Diencephalon (tissue), 1 donor: Measurements from ENCODE around the gene PLSCR3. TPM values are rescaled to one million over a fixed set of nuclear protein-coding genes. Genes with fewer than 3 reads are reported as not detected.

Source experiments
- total RNA-seq: library from RNA; depleted of rRNA; stranded (reverse); fragments of >200 nt; gene quantifications from one replicate; pipeline ENCODE4 v1.2.3, GENCODE V29; 2014

The PLSCR3 gene
- 9.2 TPM for total RNA-seq

DNA sequence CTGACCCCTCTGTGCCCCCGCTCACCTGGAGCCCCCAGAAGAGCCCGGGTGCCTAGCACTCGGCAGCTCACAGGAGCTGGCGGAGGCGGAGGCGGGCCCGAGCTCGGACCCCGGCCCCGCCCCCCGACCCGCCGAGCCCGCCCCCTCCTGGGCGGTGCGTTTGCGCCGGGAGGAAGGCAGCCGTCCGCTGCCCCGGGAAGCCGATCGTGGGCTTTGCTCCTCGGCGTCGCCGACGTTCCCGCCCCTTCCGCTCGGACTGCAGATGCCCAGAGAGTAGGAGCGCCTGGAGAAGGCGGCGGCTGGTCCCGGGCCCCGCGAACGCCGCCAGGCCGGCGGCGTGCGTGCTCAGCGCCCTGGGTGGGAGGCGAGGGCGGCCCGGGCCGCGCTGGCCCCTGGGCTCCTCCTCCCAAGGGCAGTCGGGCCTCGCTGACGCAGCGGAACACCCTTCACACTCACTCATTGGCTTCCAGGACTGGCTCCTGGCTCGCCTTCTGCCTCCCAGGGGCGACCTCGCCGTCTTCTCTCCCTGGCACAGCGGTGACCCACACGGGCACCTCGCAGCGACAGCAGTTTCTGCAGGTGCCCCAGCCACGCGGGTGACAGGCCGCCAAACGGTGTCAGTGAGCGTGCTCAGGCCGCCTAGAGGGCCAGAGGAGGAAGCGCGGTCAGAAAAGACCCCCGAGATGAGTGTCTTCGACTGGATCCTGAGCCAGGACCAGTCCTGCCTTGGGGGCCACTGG, at the start of gene PLSCR3:
Gene PLSCR3, minus strand, starts transcription at position 74 of the 740 bp plus-strand sequence. CDS start 415 bp downstream, outside the sequence.

GRCh38 chr17:7439462-7440112, 45.3 kb upstream of the PLSCR3 start, which contains the start of gene FGF11:
Gene FGF11, plus strand, starts transcription at chr17:7439512. Its CDS starts 109 bp downstream, at chr17:7439621.

DNA sequence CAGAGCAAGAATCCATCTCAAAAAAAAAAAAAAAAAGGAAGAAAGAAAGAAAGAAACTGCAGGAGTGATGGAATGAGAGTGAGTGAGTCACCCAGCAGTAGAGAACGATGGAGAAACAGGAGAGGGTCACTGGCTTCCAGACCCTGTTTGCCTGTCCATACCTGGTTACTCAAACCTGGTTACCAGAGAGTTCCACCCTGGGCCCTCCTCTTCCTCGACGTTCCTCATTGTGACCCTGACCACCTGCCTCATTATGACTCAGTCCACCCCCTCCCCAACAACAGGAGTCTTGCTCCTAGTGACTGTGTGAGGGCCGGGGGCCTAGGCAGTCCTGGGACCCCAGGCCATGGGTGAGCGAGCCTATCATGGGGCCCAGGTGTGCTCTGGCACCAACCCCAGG, 34.2 kb upstream of the PLSCR3 start, which contains the start of gene SPEM3:
Gene SPEM3, plus strand, starts transcription at position 301 of the 400 bp plus-strand sequence. Its CDS starts 46 bp downstream, at position 347.

DNA sequence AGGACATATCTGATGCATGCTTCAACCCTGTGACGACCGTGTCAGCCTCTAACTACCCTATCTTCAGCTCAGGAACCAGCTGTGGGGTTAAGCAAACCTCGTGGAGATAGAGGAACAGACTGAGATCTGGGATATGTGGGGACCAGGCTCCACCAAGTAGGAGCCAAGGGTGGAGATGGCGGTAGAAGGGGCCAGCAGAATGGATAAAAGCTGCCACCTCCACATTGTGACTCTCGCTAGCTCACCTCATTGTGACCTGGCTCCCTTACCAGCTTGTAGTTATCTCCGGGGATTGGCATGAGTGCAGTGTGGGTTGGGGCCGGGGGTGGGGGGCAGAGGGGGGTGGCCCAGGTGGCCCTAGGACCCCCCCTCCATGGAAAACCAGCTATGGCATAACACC, 31.0 kb upstream of the PLSCR3 start, which contains the start of gene SPEM2:
Gene SPEM2, plus strand, starts transcription at position 301 of the 400 bp plus-strand sequence. Its CDS starts 73 bp downstream, at position 374.

DNA sequence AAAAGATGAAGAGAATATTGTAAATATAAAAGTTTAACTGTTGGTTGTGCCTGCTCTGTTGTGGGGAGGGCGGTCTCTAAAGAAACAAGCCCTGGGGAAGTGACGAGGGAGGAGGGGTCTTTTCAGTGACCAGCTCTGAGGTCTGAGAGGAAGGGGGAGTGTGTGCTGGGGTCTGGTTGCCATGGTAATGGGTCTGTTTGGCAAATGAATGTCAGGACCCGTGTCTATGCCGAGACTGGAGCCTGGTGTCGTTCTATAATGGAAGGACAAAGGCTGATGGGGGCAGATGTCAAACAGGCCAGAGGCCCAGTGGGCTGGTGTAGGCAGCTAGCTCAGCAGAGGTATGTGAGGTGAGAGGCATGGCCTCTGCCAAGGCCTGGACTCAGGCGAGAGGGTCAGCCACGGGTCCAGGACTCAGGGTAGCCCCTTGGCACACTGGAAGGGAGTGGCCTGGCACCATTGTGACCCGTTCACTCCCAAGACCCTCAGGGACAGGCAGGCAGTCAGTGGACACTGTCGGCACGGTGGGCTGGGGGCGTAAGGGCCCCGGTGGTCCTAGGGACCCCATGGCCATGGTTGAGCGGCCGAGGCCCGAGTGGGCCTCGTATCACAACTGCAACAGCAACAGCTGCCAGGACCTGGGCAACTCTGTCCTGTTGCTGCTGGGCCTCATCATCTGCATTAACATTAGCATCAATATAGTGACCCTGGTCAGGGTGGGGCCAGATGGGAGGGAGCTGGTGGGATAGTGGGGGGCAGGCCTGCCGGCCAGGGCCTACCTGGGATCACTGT, 25.7 kb upstream of the PLSCR3 start, which contains the start of gene SPEM1:
Gene SPEM1, plus strand, starts transcription at position 506 of the 792 bp plus-strand sequence. Its CDS starts 61 bp downstream, at position 567.

DNA sequence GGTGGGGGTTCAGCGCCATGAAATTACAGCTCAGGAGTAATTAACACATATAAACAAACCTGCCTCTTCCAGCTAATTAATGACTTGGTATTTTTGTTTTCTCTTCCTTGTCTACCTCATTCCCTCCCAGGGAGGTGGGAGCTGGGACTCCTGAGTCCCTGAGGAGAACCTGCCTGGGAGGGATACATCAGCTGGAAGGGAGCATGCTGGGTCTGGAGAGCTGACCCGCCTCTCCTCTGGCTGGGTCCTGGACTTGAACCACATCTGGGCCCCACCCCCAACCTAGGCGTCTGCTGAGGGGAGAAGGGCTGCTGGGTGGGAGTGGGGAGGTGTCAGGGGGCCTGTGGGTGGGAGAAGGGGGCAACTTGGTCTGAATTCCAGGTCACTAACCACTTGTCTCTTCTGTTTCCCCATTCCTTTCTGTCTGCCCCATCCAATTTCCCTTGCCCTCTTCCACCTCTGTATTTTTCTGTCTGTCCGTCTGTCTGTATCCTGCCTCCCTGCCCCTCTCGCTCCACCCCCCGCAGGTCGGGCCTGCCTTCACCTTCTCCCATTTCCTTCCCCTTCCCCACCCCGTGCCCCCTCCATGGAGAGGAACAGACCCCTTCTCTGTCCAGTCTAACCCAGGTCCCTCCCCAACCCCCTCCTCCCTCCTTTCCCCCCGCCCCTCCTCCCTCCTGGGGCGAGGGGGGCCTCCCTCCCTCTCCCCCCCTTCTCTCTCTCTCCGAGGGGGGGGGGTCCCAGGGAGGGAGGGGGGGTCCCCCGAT, 13.3 kb upstream of the PLSCR3 start, which contains the start of gene NLGN2:
Gene NLGN2, plus strand, starts transcription at position 361 of the 767 bp plus-strand sequence. CDS start 411 bp downstream, outside the sequence.

GRCh38 chr17:7403977-7404736, 9.8 kb upstream of the PLSCR3 start, which contains the start of gene TMEM256:
Gene TMEM256, minus strand, starts transcription at chr17:7404097. Its CDS starts 13 bp downstream, at chr17:7404084.

GRCh38 chr17:7380855-7381683, 13.3 kb downstream of the PLSCR3 start, which contains the start of gene TNK1:
Gene TNK1, plus strand, starts transcription at chr17:7381089. Its CDS starts 1,838 bp downstream, at chr17:7382927.

DNA sequence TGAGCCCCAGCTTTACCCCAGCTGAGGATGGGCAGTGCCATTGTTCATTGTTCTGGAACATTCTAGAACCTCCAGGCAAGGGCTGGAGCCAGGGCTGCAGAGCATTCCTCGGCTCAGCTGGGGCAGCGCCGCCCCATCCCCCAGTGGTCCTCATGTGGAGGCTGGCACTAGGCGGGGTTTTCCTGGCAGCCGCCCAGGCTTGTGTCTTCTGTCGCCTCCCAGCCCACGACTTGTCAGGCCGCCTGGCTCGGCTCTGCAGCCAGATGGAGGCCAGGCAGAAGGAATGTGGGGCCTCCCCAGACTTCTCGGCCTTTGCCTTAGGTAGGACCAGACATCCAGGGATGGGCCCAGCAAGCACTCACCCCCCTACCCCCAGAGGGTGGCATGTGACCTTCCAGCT, 39.3 kb downstream of the PLSCR3 start, which contains the start of gene TMEM95:
Gene TMEM95, plus strand, starts transcription at position 104 of the 400 bp plus-strand sequence. Its CDS starts 49 bp downstream, at position 153.

DNA sequence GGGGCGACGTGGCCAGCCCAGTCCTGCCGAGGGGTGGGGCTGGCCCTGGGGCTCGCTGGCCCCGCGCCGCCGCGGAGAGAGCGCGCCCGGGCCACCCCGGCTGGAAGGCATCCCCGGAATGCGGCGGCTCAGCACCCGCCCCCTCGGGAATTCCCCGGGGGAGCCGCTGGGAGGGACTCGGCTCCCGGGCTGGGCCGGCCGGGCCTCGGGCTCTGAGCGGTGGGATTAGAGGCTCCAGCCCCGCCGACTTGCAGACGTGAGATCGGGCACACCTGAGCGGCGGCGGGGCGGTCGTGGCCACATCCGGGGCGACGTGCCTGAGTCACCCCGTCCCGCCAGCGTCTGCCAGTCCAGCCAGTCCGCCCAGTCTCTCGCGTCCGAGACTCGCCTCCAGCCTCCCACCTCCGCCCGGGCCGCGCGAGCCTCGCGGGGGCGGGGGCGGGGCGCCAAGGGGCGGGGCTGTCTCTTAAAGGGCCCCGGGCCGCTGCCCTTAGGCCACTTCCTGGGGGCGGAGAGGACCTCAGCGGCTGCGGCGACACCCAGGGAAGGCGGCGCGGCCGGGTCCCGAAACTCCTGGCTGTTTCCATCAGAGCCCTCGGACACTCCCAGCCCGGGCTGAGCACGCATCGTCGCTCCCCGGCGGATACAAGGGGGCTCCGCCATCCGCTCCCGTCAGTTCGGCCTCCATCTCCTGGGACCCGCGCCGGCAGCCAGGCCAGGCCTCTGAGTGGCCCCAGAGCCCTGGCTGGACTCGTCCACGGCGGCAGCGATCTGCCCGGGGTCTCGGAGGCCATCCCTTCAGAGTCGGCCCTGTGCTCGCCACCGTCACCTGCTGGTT, 42.4 kb downstream of the PLSCR3 start, which contains the start of gene KCTD11:
Gene KCTD11, plus strand, starts transcription at position 498 of the 838 bp plus-strand sequence.

Other genes starting within 250 kb of the PLSCR3 start
- 20.1 TPM for gene ASGR1, start 215.2 kb downstream of the PLSCR3 start, total RNA-seq
- gene DLG4, start 174.7 kb downstream of the PLSCR3 start, total RNA-seq, result 136 TPM
- 97.6 TPM for gene ACADVL, start 174.6 kb downstream of the PLSCR3 start, total RNA-seq
- 56.1 TPM for gene DVL2, start 160.0 kb downstream of the PLSCR3 start, total RNA-seq
- gene PHF23, start 155.1 kb downstream of the PLSCR3 start, total RNA-seq, result 28.6 TPM
- 167 TPM for gene GABARAP, start 152.1 kb downstream of the PLSCR3 start, total RNA-seq
- 40.1 TPM for gene CTDNEP1, start 142.8 kb downstream of the PLSCR3 start, total RNA-seq
- gene ELP5, start 142.3 kb downstream of the PLSCR3 start, total RNA-seq, result 29.5 TPM
- gene CLDN7, start 132.0 kb downstream of the PLSCR3 start, total RNA-seq, result 0.92 TPM
- 0.23 TPM for gene SLC2A4, start 112.8 kb downstream of the PLSCR3 start, total RNA-seq
- gene YBX2, start 99.9 kb downstream of the PLSCR3 start, total RNA-seq, result 1.4 TPM
- gene EIF5A, start 86.9 kb downstream of the PLSCR3 start, total RNA-seq, result 168 TPM
- 38.5 TPM for gene GPS2, start 79.2 kb downstream of the PLSCR3 start, total RNA-seq
- 44.3 TPM for gene NEURL4, start 65.2 kb downstream of the PLSCR3 start, total RNA-seq
- gene ACAP1, start 58.0 kb downstream of the PLSCR3 start, total RNA-seq, result 0.23 TPM
- 4.6 TPM for gene KCTD11, start 42.4 kb downstream of the PLSCR3 start, total RNA-seq
- gene TMEM95, start 39.4 kb downstream of the PLSCR3 start, total RNA-seq, result not detected
- 1.4 TPM for gene TNK1, start 13.4 kb downstream of the PLSCR3 start, total RNA-seq
- 63.7 TPM for gene TMEM256, start 9.6 kb upstream of the PLSCR3 start, total RNA-seq
- 19.1 TPM for gene NLGN2, start 13.3 kb upstream of the PLSCR3 start, total RNA-seq
- not detected for gene SPEM1, start 25.8 kb upstream of the PLSCR3 start, total RNA-seq
- gene SPEM2, start 31.1 kb upstream of the PLSCR3 start, total RNA-seq, result not detected
- not detected for gene SPEM3, start 34.3 kb upstream of the PLSCR3 start, total RNA-seq
- 1.4 TPM for gene TMEM102, start 40.9 kb upstream of the PLSCR3 start, total RNA-seq
- 9.0 TPM for gene FGF11, start 45.0 kb upstream of the PLSCR3 start, total RNA-seq
- 19.1 TPM for gene CHRNB1, start 50.5 kb upstream of the PLSCR3 start, total RNA-seq
- 25.6 TPM for gene ZBTB4, start 85.1 kb upstream of the PLSCR3 start, total RNA-seq
- gene SLC35G6, start 86.9 kb upstream of the PLSCR3 start, total RNA-seq, result not detected
- gene POLR2A, start 89.8 kb upstream of the PLSCR3 start, total RNA-seq, result 65.7 TPM
- gene TNFSF12, start 154.5 kb upstream of the PLSCR3 start, total RNA-seq, result 4.8 TPM
- 1.6 TPM for gene TNFSF13, start 164.2 kb upstream of the PLSCR3 start, total RNA-seq
- 76.6 TPM for gene SENP3, start 167.4 kb upstream of the PLSCR3 start, total RNA-seq
- 5.5 TPM for gene CD68, start 185.1 kb upstream of the PLSCR3 start, total RNA-seq
- gene MPDU1, start 189.3 kb upstream of the PLSCR3 start, total RNA-seq, result 44.1 TPM
- 1.4 TPM for gene SOX15, start 195.6 kb upstream of the PLSCR3 start, total RNA-seq
- gene FXR2, start 220.4 kb upstream of the PLSCR3 start, total RNA-seq, result 46.1 TPM
- gene SAT2, start 233.3 kb upstream of the PLSCR3 start, total RNA-seq, result 30.7 TPM
- gene SHBG, start 235.6 kb upstream of the PLSCR3 start, total RNA-seq, result not detected